Parathyroid adenoma (tissue), 2 donors: Measurements from ENCODE around the gene RBBP8.

Experiments used
- H2AFZ ChIP-seq: fragments of 300-600 bp; sonication (generic); one replicate; pipeline ENCODE4 v1.7.0; 2017; ENCODE audit warnings: antibody characterized with exemption, mild to moderate bottlenecking
- H3K27ac ChIP-seq: fragments of 300-600 bp; sonication (generic); one replicate; pipeline ENCODE4 v1.7.0; 2017
- H3K27me3 ChIP-seq: fragments of 300-600 bp; sonication (generic); one replicate; pipeline ENCODE4 v1.7.0; 2017; ENCODE audit warnings: low read length; ENCODE audit not compliant: control insufficient read depth, insufficient read depth
- H3K36me3 ChIP-seq: fragments of 300-600 bp; sonication (generic); one replicate; pipeline ENCODE4 v1.7.0; 2017; ENCODE audit warnings: low read length; ENCODE audit not compliant: control insufficient read depth, insufficient read depth
- H3K4me1 ChIP-seq: fragments of 300-600 bp; sonication (generic); one replicate; pipeline ENCODE4 v1.7.0; 2017; ENCODE audit warnings: control low read depth
- H3K4me2 ChIP-seq: fragments of 300-600 bp; sonication (generic); one replicate; pipeline ENCODE4 v1.7.0; 2017; ENCODE audit warnings: low read length
- H3K4me3 ChIP-seq: fragments of 300-600 bp; sonication (generic); one replicate; pipeline ENCODE4 v1.7.0; 2017; ENCODE audit warnings: low read depth, low read length
- H3K79me2 ChIP-seq: fragments of 300-600 bp; sonication (generic); one replicate; pipeline ENCODE4 v1.7.0; 2017; ENCODE audit warnings: control low read depth
- H3K9ac ChIP-seq: fragments of 300-600 bp; sonication (generic); one replicate; pipeline ENCODE4 v1.7.0; 2017; ENCODE audit warnings: mild to moderate bottlenecking
- H3K9me3 ChIP-seq: fragments of 300-600 bp; sonication (generic); one replicate; pipeline ENCODE4 v1.7.0; 2017; ENCODE audit warnings: low read length; ENCODE audit not compliant: control insufficient read depth
- CTCF ChIP-seq: fragments of 300-600 bp; sonication (generic); IDR thresholded peaks from one replicate; pipeline ENCODE4 v1.7.0; 2017; ENCODE audit warnings: antibody characterized with exemption, mild to moderate bottlenecking
- donor health status: primary hyperparathyroidism.

Gene RBBP8

GRCh38 chr18:22961156-22961555, 28.0 kb downstream of the RBBP8 start:
- no peaks in the 10 kb centered on the region for H3K4me1 ChIP-seq
- H3K9me3 ChIP-seq, result no peaks in the 10 kb centered on the region
- no peak overlapping the region for H2AFZ ChIP-seq
- no peak overlapping the region for H3K9ac ChIP-seq
- no peak overlapping the region for H3K4me2 ChIP-seq
- H3K4me3 ChIP-seq, result no peak overlapping the region
- H3K27ac ChIP-seq, result no peak overlapping the region
- no peaks in the 10 kb centered on the region for H3K79me2 ChIP-seq
- H3K27me3 ChIP-seq, result no peaks in the 10 kb centered on the region
- TF ChIP-seq CTCF, result no peak
- H3K36me3 ChIP-seq, result no peaks in the 10 kb centered on the region

- Histone ChIP-seq H3K4me1 (no peaks in the 10 kb centered on the region), H3K27ac (no peak overlapping the region), H2AFZ (no peak overlapping the region), H3K9me3 (no peaks in the 10 kb centered on the region), H3K36me3 (no peaks in the 10 kb centered on the region), H3K4me2 (no peak overlapping the region), H3K4me3 (no peak overlapping the region), H3K9ac (no peak overlapping the region), H3K27me3 (no peaks in the 10 kb centered on the region), H3K79me2 (no peaks in the 10 kb centered on the region)
- TF ChIP-seq CTCF, result no peak
These were observed 28.9 kb downstream of the RBBP8 start for GRCh38 chr18:22962004-22962403.

DNA sequence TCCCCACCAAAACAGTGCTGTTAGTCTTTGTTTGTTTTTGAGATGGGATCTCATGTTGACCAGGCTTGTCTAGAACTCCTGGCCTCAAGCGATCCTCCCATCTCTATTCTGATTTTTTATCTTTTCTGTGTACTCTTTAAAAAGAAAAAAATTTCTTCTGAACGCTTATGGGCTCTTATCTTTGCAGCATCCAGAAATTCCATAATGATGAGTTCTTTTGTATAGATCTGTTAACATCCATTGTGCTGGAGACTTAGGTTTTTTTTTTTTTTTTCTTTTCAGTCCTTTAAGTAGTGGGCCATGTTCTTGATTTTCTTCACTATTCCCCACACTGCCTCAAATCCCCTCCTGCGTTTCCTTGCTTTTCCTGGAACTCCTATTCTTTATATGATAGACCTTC, 31.0 kb downstream of the RBBP8 start:
- Histone ChIP-seq H3K9me3 (no peaks in the 10 kb centered on the region), H3K27me3 (no peaks in the 10 kb centered on the region), H3K4me3 (no peak overlapping the region), H3K36me3 (no peaks in the 10 kb centered on the region), H3K4me1 (no peaks in the 10 kb centered on the region), H3K79me2 (no peaks in the 10 kb centered on the region), H3K4me2 (no peak overlapping the region), H3K9ac (no peak overlapping the region), H3K27ac (no peak overlapping the region), H2AFZ (no peak overlapping the region)
- TF ChIP-seq CTCF, result no peak

DNA sequence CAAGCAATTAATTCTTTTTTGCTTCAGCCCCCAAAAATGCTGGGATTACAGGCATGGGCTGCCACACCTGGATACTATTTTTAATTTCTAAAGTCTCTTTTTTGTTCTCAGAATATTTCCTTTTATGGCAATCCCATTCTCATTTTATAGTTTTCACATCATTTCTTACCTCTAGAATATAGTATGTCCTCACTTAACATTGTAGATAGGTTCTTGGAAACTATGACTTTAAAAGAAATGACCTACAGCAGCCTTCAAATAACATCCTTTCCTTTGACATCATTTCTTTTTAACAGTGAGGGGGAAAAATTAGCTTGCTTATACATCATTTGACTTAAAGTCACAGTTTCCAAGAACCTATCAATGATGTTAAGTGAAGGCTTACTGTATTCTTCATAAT, 31.6 kb downstream of the RBBP8 start:
- no peaks in the 10 kb centered on the region for H3K27me3 ChIP-seq
- H3K36me3 ChIP-seq, result no peaks in the 10 kb centered on the region
- H3K9me3 ChIP-seq, result no peaks in the 10 kb centered on the region
- H3K4me3 ChIP-seq, result no peak overlapping the region
- no peak overlapping the region for H3K9ac ChIP-seq
- no peak overlapping the region for H3K27ac ChIP-seq
- no peaks in the 10 kb centered on the region for H3K79me2 ChIP-seq
- H3K4me1 ChIP-seq, result no peaks in the 10 kb centered on the region
- H2AFZ ChIP-seq, result no peak overlapping the region
- no peak overlapping the region for H3K4me2 ChIP-seq
- no peak for TF ChIP-seq CTCF

DNA sequence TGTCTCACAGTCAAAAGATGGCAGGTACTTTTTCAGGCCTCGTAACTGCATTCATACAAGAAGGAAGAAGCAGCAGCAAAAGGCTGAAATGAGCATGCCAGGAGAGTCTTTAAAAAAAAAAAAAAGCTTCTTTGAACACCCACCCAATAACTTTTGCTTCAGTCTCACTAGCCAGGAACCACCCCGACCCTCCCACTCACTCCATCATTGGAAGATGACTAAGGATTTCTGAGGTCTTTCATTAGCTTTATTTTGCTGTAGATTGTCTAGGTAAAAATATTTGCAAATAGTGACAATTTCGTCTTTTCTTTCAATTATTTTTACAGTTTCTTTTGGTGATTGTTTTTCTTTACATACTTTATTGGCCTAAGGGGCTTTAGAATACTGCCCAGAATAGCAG, 37.9 kb downstream of the RBBP8 start:
- Histone ChIP-seq H3K27ac (no peak overlapping the region), H3K36me3 (no peaks in the 10 kb centered on the region)

More for the DNA sequence above, 37.9 kb downstream of the RBBP8 start:
- no peaks in the 10 kb centered on the region for H3K79me2 ChIP-seq
- no peak overlapping the region for H3K9ac ChIP-seq
- H3K4me3 ChIP-seq, result no peak overlapping the region
- no peak overlapping the region for H2AFZ ChIP-seq
- H3K4me2 ChIP-seq, result no peak overlapping the region
- no peaks in the 10 kb centered on the region for H3K9me3 ChIP-seq
- H3K27me3 ChIP-seq, result no peaks in the 10 kb centered on the region
- no peak for TF ChIP-seq CTCF
- H3K4me1 ChIP-seq, result no peaks in the 10 kb centered on the region
